Skin epidermis (tissue), 12 donors: ENCODE measurements around the gene WDR35.

Experiments used
- H3K27ac ChIP-seq, 21 experiments: fragments of 200-600 bp; sonication (generic) in 11 of 21; one replicate each; pipeline ENCODE4 v1.5.0; 2020; ENCODE audit warnings: mild to moderate bottlenecking in 3 of 21, inconsistent platforms in 2 of 21, moderate library complexity in 2 of 21
- H3K4me3 ChIP-seq, 7 experiments: fragments of 200-600 bp; sonication (generic) in 2 of 7; one replicate each; pipeline ENCODE4 v1.5.0; 2020; ENCODE audit warnings: inconsistent platforms in 2 of 7, mild to moderate bottlenecking in 2 of 7, moderate library complexity in 1 of 7

WDR35 gene

GRCh38 chr2:20012282-20013125 is 22.6 kb upstream of the WDR35 start, which contains the start of gene MATN3:
Gene MATN3, minus strand, starts transcription at chr2:20012668. Its CDS starts 37 bp downstream, at chr2:20012631.
- peak within 1 kb of the TSS in 17 of 21 experiments; percentile 1 to 86 (median 56) for H3K27ac ChIP-seq
- H3K4me3 ChIP-seq, result peak within 1 kb of the TSS; percentile 30 to 52 (median 48)

DNA sequence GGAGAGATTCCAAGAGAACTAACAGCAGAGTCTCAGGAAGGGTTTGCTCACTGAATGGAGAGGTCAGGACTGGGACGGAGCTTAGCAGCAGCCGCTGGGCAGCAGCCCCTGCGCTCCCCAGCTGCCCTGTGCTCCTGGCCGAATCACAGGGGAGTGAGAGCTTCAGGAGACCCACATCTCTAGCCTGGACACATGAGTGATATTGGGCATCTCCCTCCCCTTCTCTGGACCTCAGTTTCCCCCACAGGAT is 22.1 kb upstream of the WDR35 start:
- Histone ChIP-seq H3K4me3 (peak overlapping the region; percentile 30 to 52 (median 48)), H3K27ac (peak overlapping the region in 4 of 21 experiments; percentile 14 to 81 (median 65))

DNA sequence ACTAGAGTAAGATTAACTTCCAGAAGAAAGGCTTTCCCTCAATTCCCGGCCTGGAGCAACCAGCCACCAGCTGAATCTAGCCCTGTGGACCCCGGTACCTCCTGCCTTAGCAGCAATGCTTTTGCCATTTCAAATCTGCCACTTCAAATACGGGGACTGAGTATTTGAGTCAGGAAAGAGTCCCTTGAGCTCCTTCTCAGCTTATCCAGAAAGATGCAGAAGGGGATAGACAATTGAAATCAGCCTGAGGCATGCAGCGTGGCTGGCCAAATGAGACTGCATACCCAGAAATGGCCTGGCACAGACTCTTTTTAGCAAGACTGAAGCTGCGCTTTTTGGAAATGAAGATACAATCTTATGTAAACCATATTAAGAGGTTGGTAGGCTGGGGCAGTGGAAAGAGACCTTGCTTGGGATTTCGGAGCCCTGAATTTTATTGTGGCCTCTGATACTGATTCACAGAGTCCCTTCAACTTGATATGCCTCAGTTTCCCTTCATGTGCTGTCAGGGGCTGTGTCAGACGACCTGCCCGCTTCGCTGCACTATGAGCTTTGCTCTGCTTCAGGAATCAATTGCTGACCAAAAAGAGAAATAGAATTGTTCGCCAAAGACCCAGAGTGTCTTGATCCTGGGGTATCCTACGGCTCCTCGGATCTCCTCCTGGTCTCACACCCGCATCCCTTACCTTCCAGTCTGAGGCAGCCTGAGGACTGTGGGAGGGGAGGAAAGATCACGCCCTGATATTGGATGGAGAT is 21.5 kb upstream of the WDR35 start:
- Histone ChIP-seq H3K27ac (no peak overlapping the region), H3K4me3 (peak overlapping the region in 2 of 7 experiments; percentile 40 to 52)

- H3K27ac ChIP-seq, result no peak overlapping the region
- no peak overlapping the region for H3K4me3 ChIP-seq
These were observed 18.8 kb upstream of the WDR35 start for GRCh38 chr2:20008703-20009102.

GRCh38 chr2:20005891-20006470 is 16.1 kb upstream of the WDR35 start:
- H3K4me3 ChIP-seq, result no peak overlapping the region

GRCh38 chr2:20005067-20005627 is 15.2 kb upstream of the WDR35 start:
- H3K4me3 ChIP-seq, result no peak overlapping the region

More at GRCh38 chr2:20005891-20006470, 16.1 kb upstream of the WDR35 start:
- H3K27ac ChIP-seq, result no peak overlapping the region

DNA sequence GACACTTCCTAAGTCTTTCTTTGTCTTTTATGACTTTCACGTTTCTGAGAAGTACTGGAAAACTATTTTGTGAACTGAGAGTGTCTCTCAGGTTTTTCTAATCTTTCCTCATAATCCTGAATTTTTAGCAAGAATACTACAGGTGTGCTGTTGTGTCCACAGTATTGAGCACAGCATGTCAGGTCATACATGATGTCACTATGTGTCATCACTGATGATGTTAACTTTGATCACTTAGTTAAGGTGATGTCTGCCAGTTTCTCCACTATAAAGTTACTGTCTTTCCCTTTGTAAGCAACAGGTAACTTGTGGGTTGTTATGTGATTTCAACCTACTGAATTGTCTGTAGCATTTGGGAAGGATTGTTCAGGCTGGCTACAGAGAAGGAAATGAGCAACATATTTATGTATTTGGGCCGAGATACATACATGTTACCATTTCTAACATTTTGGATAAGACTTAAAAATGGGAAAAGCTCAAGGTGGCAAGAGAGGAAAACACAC is 11.5 kb upstream of the WDR35 start:
- no peak overlapping the region for H3K4me3 ChIP-seq
- no peak overlapping the region for H3K27ac ChIP-seq

More at GRCh38 chr2:20005067-20005627, 15.2 kb upstream of the WDR35 start:
- no peak overlapping the region for H3K27ac ChIP-seq

DNA sequence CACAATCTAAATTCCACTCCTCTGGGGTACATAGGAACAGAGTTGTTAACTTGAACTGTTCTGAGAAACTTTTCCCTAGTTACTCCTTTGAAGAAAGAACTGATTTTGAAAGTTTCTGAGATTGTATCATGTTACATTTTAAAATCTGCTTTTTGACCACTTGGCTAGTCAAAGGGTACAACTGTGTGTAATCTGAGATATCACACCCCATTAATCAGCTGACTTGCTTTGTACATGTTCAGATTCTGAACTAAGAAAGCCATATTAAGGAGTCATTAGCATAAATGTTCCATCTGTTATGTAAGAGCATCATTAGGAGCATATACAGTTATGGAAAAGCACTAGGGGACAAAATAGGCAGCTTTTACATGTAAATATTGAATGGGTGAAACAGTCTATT is 3.8 kb upstream of the WDR35 start:
- Histone ChIP-seq H3K4me3 (no peak overlapping the region), H3K27ac (no peak overlapping the region)

DNA sequence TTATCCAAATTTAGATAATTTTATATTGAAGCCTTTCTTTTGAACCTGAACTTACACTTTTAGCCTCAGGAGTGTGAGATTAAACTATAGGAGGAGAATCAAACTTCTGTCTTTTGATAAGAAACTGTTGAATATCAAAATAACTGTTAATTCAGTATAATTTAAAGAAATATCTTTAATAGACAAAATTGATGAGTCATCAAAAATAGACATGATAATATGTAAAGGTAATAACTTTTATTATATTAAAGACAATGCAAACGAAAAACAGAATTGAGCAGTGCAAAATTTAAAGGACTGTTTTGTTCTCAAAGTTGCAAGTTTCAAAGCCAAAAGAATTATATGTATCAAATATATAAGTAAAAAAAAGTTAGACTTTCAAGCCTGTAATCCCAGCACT is 2.0 kb upstream of the WDR35 start:
- no peak overlapping the region for H3K4me3 ChIP-seq
- H3K27ac ChIP-seq, result no peak overlapping the region

- H3K4me3 ChIP-seq, result peak overlapping the region; percentile 47 to 97 (median 57)
- H3K27ac ChIP-seq, result peak overlapping the region in 16 of 21 experiments; percentile 17 to 80 (median 61)
These were observed 467 bp upstream of the WDR35 start for GRCh38 chr2:19990416-19990728.

GRCh38 chr2:19989342-19989666 is 601 bp downstream of the WDR35 start:
- Histone ChIP-seq H3K27ac (peak overlapping the region in 10 of 21 experiments; percentile 34 to 80 (median 71)), H3K4me3 (peak overlapping the region; percentile 47 to 97 (median 57))

DNA sequence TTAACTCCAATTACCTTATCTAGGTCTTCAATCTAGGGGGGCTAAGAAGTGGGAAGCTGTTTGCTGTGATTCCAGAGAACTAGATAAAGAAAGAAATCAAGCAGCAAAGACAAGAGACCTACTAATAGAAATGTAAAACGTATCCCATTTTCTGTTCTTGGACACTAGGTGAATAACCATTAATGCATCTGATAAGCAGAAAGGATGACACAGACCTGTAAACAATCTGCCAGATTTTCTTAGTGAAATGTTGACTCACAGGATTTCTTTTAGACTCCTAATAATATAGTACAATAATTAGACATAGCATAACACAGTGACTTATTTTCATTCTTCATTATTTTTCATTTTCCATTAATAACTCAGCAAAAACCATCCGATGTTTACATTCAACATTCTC is 1.3 kb downstream of the WDR35 start:
- no peak overlapping the region for H3K27ac ChIP-seq
- H3K4me3 ChIP-seq, result peak overlapping the region in 2 of 7 experiments; percentile 79 to 81

DNA sequence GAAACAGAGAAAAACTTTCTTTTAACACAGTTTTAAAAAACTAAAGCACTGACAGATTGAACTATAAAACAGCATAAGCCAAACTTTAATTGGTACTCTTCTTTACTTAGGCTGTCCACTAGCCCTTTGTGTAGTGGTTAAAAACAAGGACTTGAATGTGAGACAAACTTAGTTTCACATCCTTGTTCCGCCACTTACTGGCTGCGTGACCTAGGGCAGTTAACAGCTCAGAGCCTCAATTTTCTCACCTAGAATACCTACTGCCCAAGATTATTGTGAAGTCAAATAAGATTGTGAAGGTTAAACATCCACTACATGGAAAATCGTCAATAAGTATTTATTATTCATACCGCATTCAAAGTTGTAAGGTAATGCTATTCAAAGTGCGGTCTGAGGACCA is 2.0 kb downstream of the WDR35 start:
- Histone ChIP-seq H3K27ac (no peak overlapping the region), H3K4me3 (no peak overlapping the region)

GRCh38 chr2:19982268-19982667 is 7.6 kb downstream of the WDR35 start:
- H3K4me3 ChIP-seq, result no peak overlapping the region
- no peak overlapping the region for H3K27ac ChIP-seq

- Histone ChIP-seq H3K4me3 (no peak overlapping the region), H3K27ac (no peak overlapping the region)
These were observed 10.0 kb downstream of the WDR35 start for GRCh38 chr2:19979932-19980331.

- H3K4me3 ChIP-seq, result no peak overlapping the region
- no peak overlapping the region for H3K27ac ChIP-seq
These were observed 16.4 kb downstream of the WDR35 start for GRCh38 chr2:19973466-19973865.

- H3K27ac ChIP-seq, result no peak overlapping the region
- no peak overlapping the region for H3K4me3 ChIP-seq
These were observed 18.2 kb downstream of the WDR35 start for GRCh38 chr2:19971691-19972090.

- no peak overlapping the region for H3K27ac ChIP-seq
- no peak overlapping the region for H3K4me3 ChIP-seq
These were observed 26.5 kb downstream of the WDR35 start for GRCh38 chr2:19963386-19963785.

- H3K27ac ChIP-seq, result no peak overlapping the region
These were observed 34.1 kb downstream of the WDR35 start for GRCh38 chr2:19955544-19956422.

More at GRCh38 chr2:19955544-19956422, 34.1 kb downstream of the WDR35 start:
- no peak overlapping the region for H3K4me3 ChIP-seq
